AG08396 (cell line): ENCODE data around the gene SAPCD1.

ENCODE experiments used
- DNase-seq: peaks from one replicate; pipeline ENCODE4 v3.0.0; 2012; ENCODE audit warnings: low spot score, mixed read lengths

SAPCD1 gene

GRCh38 chr6:31762356-31762755 is at the start of gene SAPCD1:
Gene SAPCD1 (plus strand): TSS chr6:31762656. CDS start chr6:31763055, 399 bp downstream.
- no peak for DNase-seq

- no peak for DNase-seq
Measured at GRCh38 chr6:31713465-31713864, 49.0 kb upstream of the SAPCD1 start.

GRCh38 chr6:31713991-31714684 is 48.3 kb upstream of the SAPCD1 start:
- DNase-seq: no peak

- no peak for DNase-seq
Measured at GRCh38 chr6:31715022-31715958, 47.2 kb upstream of the SAPCD1 start, which contains the start of gene LY6G6D. Gene LY6G6D (plus strand): TSS chr6:31715348. CDS start chr6:31715356, 8 bp downstream.

GRCh38 chr6:31717499-31718222 is 44.8 kb upstream of the SAPCD1 start:
- DNase-seq: no peak

GRCh38 chr6:31718265-31718664 is 44.2 kb upstream of the SAPCD1 start:
- DNase-seq: no peak

- no peak for DNase-seq
Measured at GRCh38 chr6:31719001-31719400, 43.5 kb upstream of the SAPCD1 start.

GRCh38 chr6:31720196-31720770 is 42.2 kb upstream of the SAPCD1 start:
- no peak for DNase-seq

- no peak for DNase-seq
Measured at GRCh38 chr6:31721351-31722020, 41.0 kb upstream of the SAPCD1 start, which contains the start of gene LY6G6C. Gene LY6G6C (minus strand): TSS chr6:31721746. CDS start chr6:31721679, 67 bp downstream.

GRCh38 chr6:31722173-31722572 is 40.3 kb upstream of the SAPCD1 start:
- no peak for DNase-seq

GRCh38 chr6:31723245-31723979 is 39.0 kb upstream of the SAPCD1 start, which contains the start of gene MPIG6B:
Gene MPIG6B (plus strand): TSS chr6:31723373. CDS start chr6:31723384, 11 bp downstream.
- no peak for DNase-seq

GRCh38 chr6:31723980-31724691 is 38.3 kb upstream of the SAPCD1 start:
- no peak for DNase-seq

GRCh38 chr6:31725502-31726350 is 36.7 kb upstream of the SAPCD1 start:
- DNase-seq: no peak

- no peak for DNase-seq
Measured at GRCh38 chr6:31727034-31727716, 35.3 kb upstream of the SAPCD1 start.

GRCh38 chr6:31727717-31728671 is 34.5 kb upstream of the SAPCD1 start:
- no peak for DNase-seq

GRCh38 chr6:31728767-31729514 is 33.5 kb upstream of the SAPCD1 start, which contains the start of gene DDAH2:
Gene DDAH2 (minus strand): TSS chr6:31729299. CDS start chr6:31729161, 138 bp downstream.
- DNase-seq: no peak
